Pancreas (tissue), 10 donors: ENCODE data around the gene CREBL2. TPM values are rescaled to one million over a fixed set of nuclear protein-coding genes. Genes with fewer than 3 reads are reported as not detected.

ENCODE experiments used
- ATAC-seq, 4 donors: fragments of 200-7000 bp; cut with Tn5 transposase; one replicate each; pipeline versions ENCODE4 v1.8.0 to v1.9.1; 2020; ENCODE audit warnings: mild to moderate bottlenecking in 4 of 4, moderate library complexity in 4 of 4
- DNase-seq, 6 donors: peaks; one replicate each; pipeline ENCODE4 v3.0.0-alpha.2; 2020
- FAIRE-seq: peaks from 2 replicates; lab custom pipeline; 2012; peaks lifted over from hg19 to GRCh38; lab: Jason Lieb, UNC
- H3K27ac ChIP-seq, 4 donors: fragments of 200-600 bp; sonication (generic); 1 replicate in 3 of 4; 2 replicates in 1 of 4; pipeline versions ENCODE4 v1.5.0 to v1.8.0; 2020
- H3K27me3 ChIP-seq, 4 donors: fragments of 200-600 bp; one replicate each; pipeline ENCODE4 v1.8.0; 2021
- H3K36me3 ChIP-seq, 3 donors: fragments of 200-600 bp; sonication (generic) in 1 of 3; one replicate each; pipeline versions ENCODE4 v1.5.0 to v1.8.0; 2020 to 2021
- H3K4me1 ChIP-seq, 3 donors: fragments of 200-600 bp; one replicate each; pipeline ENCODE4 v1.8.0; 2021
- H3K4me3 ChIP-seq, 4 donors: fragments of 200-600 bp; sonication (generic) in 2 of 4; one replicate each; pipeline versions ENCODE4 v1.5.0 to v1.8.0; 2020 to 2021
- H3K9me3 ChIP-seq, 4 donors: fragments of 200-600 bp; one replicate each; pipeline ENCODE4 v1.8.0; 2021
- CTCF ChIP-seq, 4 donors: fragments of 200-600 bp; sonication (generic) in 3 of 4; IDR thresholded peaks; one replicate each; pipeline versions ENCODE4 v1.5.0 to v1.8.0; 2021; ENCODE audit warnings: antibody characterized with exemption in 4 of 4
- WGBS, 2 donors: extraction: QIAGEN DNeasy Blood & Tissue Kit; methylation state at CpG; one replicate each; pipeline ENCODE4 v1.1.7; 2013; 5-methylcytosine and 5-hydroxymethylcytosine counted together
- intact Hi-C, 3 donors: fragments of 100-400 bp; cut with DNase I; formaldehyde crosslinking; loops; one replicate each; pipeline versions ENCODE4 v1.11.1 to v1.14.2; 2022
- polyA plus RNA-seq, 2 donors: library from polyadenylated mRNA; stranded (reverse); fragments of 200-250 nt; gene quantifications; one replicate each; pipeline ENCODE4 v1.2.3, GENCODE V29; 2013
- total RNA-seq, 6 donors: library from RNA; stranded (reverse); fragmentation: NEBNext Ultra II Directional in 4 of 6; extraction: Animal tissue kit (Norgen Biotek cat#: 25700) in 4 of 6; gene quantifications; one replicate each; pipeline versions ENCODE4 v1.2.1 to v1.2.4, GENCODE V29; 2021 to 2023
- donor health status: healthy with polysubstance abuse.
- donor health status: DM: no; HTN: no; CAD: no; lungs with moderate emphysema.
- donor health status: DM: no; HTN: no; CAD: no.
- donor health status: control.
- donor health status: control.
- donor health status: Bipolar disorder and iron deficiency.
- donor health status: DM: yes; HTN: yes; CAD: no.
- donor health status: DM: no; HTN: no; CAD: no.
- donor health status: DM: no; HTN: no; CAD: no.
- donor health status: DM: yes; HTN: yes; CAD: no.

CREBL2 gene
- total and polyA plus RNA-seq, 8 donors, result 9.8 to 29.7 (median 16.6) TPM

- H3K27ac ChIP-seq, result no peak overlapping the region
- no peak for DNase-seq
- no peaks in the 10 kb centered on the region for H3K9me3 ChIP-seq
- TF ChIP-seq CTCF (IDR thresholded peaks at IDR 0.05), result no peak
- H3K27me3 ChIP-seq, result no peaks in the 10 kb centered on the region
- no peak for ATAC-seq
- no peak overlapping the region for H3K4me3 ChIP-seq
- no peaks in the 10 kb centered on the region for H3K36me3 ChIP-seq
- 89 to 90% methylated on average over 5 of the region's 5 CpGs for WGBS, 2 donors
- no peaks in the 10 kb centered on the region for H3K4me1 ChIP-seq
- no peak for FAIRE-seq
- intact Hi-C loops, result no loop called here
These were observed 69.5 kb downstream of the CREBL2 start for GRCh38 chr12:12681061-12681765.

GRCh38 chr12:12682284-12682683 is 70.6 kb downstream of the CREBL2 start:
- ATAC-seq, result no peak
- no peak for FAIRE-seq
- Histone ChIP-seq H3K4me3 (no peak overlapping the region), H3K4me1 (no peaks in the 10 kb centered on the region), H3K27me3 (no peaks in the 10 kb centered on the region), H3K36me3 (no peaks in the 10 kb centered on the region), H3K9me3 (no peaks in the 10 kb centered on the region), H3K27ac (no peak overlapping the region)
- intact Hi-C loops, result no loop called here
- no peak for TF ChIP-seq CTCF (IDR thresholded peaks at IDR 0.05)
- no peak for DNase-seq

GRCh38 chr12:12683136-12683697 is 71.5 kb downstream of the CREBL2 start:
- H3K36me3 ChIP-seq, result no peaks in the 10 kb centered on the region

GRCh38 chr12:12683725-12684124 is 72.0 kb downstream of the CREBL2 start:
- FAIRE-seq, result no peak
- WGBS, 2 donors, result 78 to 80% methylated on average over 3 of the region's 3 CpGs

More at GRCh38 chr12:12683136-12683697, 71.5 kb downstream of the CREBL2 start:
- WGBS, 2 donors, result 76 to 84% methylated on average over 4 of the region's 4 CpGs
- intact Hi-C loops, result no loop called here
- Histone ChIP-seq H3K27ac (no peak overlapping the region), H3K27me3 (no peaks in the 10 kb centered on the region), H3K9me3 (no peaks in the 10 kb centered on the region), H3K4me3 (no peak overlapping the region), H3K4me1 (no peaks in the 10 kb centered on the region)
- DNase-seq (no peak), ATAC-seq (no peak), FAIRE-seq (no peak)
- TF ChIP-seq CTCF (IDR thresholded peaks at IDR 0.05), result no peak

More at GRCh38 chr12:12683725-12684124, 72.0 kb downstream of the CREBL2 start:
- ATAC-seq (peak in 1 of 4 donors; percentile 29), DNase-seq (no peak)
- intact Hi-C loops, result no loop called here
- no peaks in the 10 kb centered on the region for H3K4me1 ChIP-seq
- no peak overlapping the region for H3K4me3 ChIP-seq
- no peak overlapping the region for H3K27ac ChIP-seq
- H3K36me3 ChIP-seq, result no peaks in the 10 kb centered on the region
- no peak for TF ChIP-seq CTCF (IDR thresholded peaks at IDR 0.05)
- no peaks in the 10 kb centered on the region for H3K27me3 ChIP-seq
- H3K9me3 ChIP-seq, result no peaks in the 10 kb centered on the region
